Caco-2 (cell line): ENCODE data around the gene ZNF511. TPM values are rescaled to one million over a fixed set of nuclear protein-coding genes. Genes with fewer than 3 reads are reported as not detected.

Experiments
- total RNA-seq: library from RNA; stranded (reverse); gene quantifications from 2 replicates; pipeline ENCODE4 v1.2.3, GENCODE V29; 2022

ZNF511 gene
- total RNA-seq, 1 experiment from 2014 or later = 98.5 TPM

Other genes with a start within 250 kb of the ZNF511 start
- gene ADGRA1, start 221.0 kb upstream of the ZNF511 start, total RNA-seq = not detected in 2 replicates
- 1.5 and 3.2 TPM in 2 replicates for gene KNDC1, start 148.7 kb upstream of the ZNF511 start, total RNA-seq
- gene UTF1, start 78.7 kb upstream of the ZNF511 start, total RNA-seq = not detected in 2 replicates
- gene VENTX, start 71.1 kb upstream of the ZNF511 start, total RNA-seq = 0.12 TPM in 1 of 2 replicates, not detected in the other
- 13.4 and 16.8 TPM in 2 replicates for gene ADAM8, start 32.0 kb upstream of the ZNF511 start, total RNA-seq
- 92.2 and 93.3 TPM in 2 replicates for gene TUBGCP2, start within 50 bp of the ZNF511 start, total RNA-seq
- not detected in 2 replicates for gene CALY, start 28.0 kb downstream of the ZNF511 start, total RNA-seq
- gene PRAP1, start 38.5 kb downstream of the ZNF511 start, total RNA-seq = 0.34 TPM in 1 of 2 replicates, not detected in the other
- 108 and 119 TPM in 2 replicates for gene FUOM, start 49.1 kb downstream of the ZNF511 start, total RNA-seq
- 232 and 247 TPM in 2 replicates for gene ECHS1, start 64.4 kb downstream of the ZNF511 start, total RNA-seq
- 6.7 and 7.3 TPM in 2 replicates for gene PAOX, start 70.3 kb downstream of the ZNF511 start, total RNA-seq
- 111 and 113 TPM in 2 replicates for gene MTG1, start 85.2 kb downstream of the ZNF511 start, total RNA-seq
- gene SPRN, start 115.7 kb downstream of the ZNF511 start, total RNA-seq = not detected in 2 replicates
- 0.70 and 0.73 TPM in 2 replicates for gene SCART1, start 145.0 kb downstream of the ZNF511 start, total RNA-seq
- 0.23 TPM in 1 of 2 replicates, not detected in the other for gene CYP2E1, start 218.4 kb downstream of the ZNF511 start, total RNA-seq